Uterus (tissue), 4 donors: ENCODE measurements around the gene NBAS. TPM values are rescaled to one million over a fixed set of nuclear protein-coding genes. Genes with fewer than 3 reads are reported as not detected.

ENCODE experiments used
- DNase-seq, 2 donors: peaks; one replicate each; pipeline ENCODE4 v3.0.0-alpha.2; 2019 to 2020
- H3K27ac ChIP-seq, 2 donors: fragments of 200-600 bp; sonication (generic); 1 replicate in 1 of 2; 2 replicates in 1 of 2; pipeline ENCODE4 v1.5.1; 2016 to 2018
- H3K27me3 ChIP-seq, 2 donors: fragments of 200-600 bp; sonication (generic); one replicate each; pipeline ENCODE4 v1.5.1; 2018 to 2019; ENCODE audit warnings: control low read depth in 1 of 2
- H3K36me3 ChIP-seq, 2 donors: fragments of 200-600 bp; sonication (generic); one replicate each; pipeline ENCODE4 v1.5.1; 2019; ENCODE audit warnings: control low read depth in 1 of 2
- H3K4me1 ChIP-seq, 2 donors: fragments of 200-600 bp; sonication (generic); one replicate each; pipeline ENCODE4 v1.5.1; 2018 to 2019; ENCODE audit warnings: control low read depth in 1 of 2
- H3K4me3 ChIP-seq, 2 donors: fragments of 200-600 bp; sonication (generic); 1 replicate in 1 of 2; 2 replicates in 1 of 2; pipeline ENCODE4 v1.5.1; 2018 to 2019; ENCODE audit warnings: mild to moderate bottlenecking in 1 of 2
- H3K9me3 ChIP-seq, 2 donors: fragments of 200-600 bp; sonication (generic); one replicate each; pipeline ENCODE4 v1.5.1; 2019; ENCODE audit warnings: control low read depth in 1 of 2
- POLR2A ChIP-seq, 2 donors: fragments of 450-650 bp; IDR thresholded peaks; one replicate each; pipeline ENCODE4 v1.6.1; 2016; ENCODE audit warnings: antibody characterized with exemption in 2 of 2, mild to moderate bottlenecking in 1 of 2, moderate library complexity in 1 of 2
- intact Hi-C: fragments of 100-400 bp; cut with DNase I; formaldehyde crosslinking; loops from one replicate; pipeline ENCODE4 v1.15.1; 2023; ENCODE audit warnings: low total_unique reads
- total RNA-seq, 4 donors: library from RNA; depleted of rRNA in 3 of 4; stranded (reverse); fragments of >200 nt in 3 of 4; gene quantifications; one replicate each; pipeline versions ENCODE4 v1.1.0 to v1.2.4, GENCODE V29; 2014 to 2023
- TF ChIP-seq, protein P1 (sequence below), 4 experiments: fragments of 200-600 bp in 2 of 4; fragments of 450-650 bp in 2 of 4; sonication (generic) in 2 of 4; IDR thresholded peaks; one replicate each; pipeline ENCODE4 v1.5.1; 2016 to 2019; ENCODE audit warnings: antibody characterized with exemption in 4 of 4, mild to moderate bottlenecking in 2 of 4, moderate library complexity in 1 of 4
- donor health status: DM: yes; HTN: yes; CAD: no.

NBAS gene
- total RNA-seq, 4 donors from 2014 or later = 36.2 to 93.5 (median 49.5) TPM

DNA sequence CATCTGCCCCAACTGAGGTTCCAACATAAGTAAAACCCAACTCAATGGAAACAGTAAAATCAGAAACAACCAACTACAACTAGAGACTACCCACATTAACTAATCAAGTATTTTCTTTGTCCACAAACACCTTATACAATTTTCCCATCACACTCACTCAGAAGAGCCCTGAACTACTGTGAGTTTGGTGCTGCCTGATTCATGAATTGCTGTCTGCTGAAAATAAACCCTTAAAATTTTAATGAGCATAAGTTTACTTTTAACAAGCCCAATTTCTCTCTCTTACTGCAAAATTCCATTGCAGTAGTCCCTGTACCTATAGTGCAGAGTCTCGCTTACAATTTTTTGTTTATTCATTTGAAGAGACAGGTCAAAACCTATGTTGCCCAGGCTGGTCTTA lies 203.9 kb downstream of the NBAS start:
- Histone ChIP-seq H3K27me3 (no peaks in the 10 kb centered on the region), H3K4me1 (no peaks in the 10 kb centered on the region), H3K4me3 (no peak overlapping the region), H3K27ac (no peak overlapping the region), H3K36me3 (no peaks in the 10 kb centered on the region), H3K9me3 (no peaks in the 10 kb centered on the region)
- intact Hi-C loops = no loop called here
- TF ChIP-seq, protein P1, sequence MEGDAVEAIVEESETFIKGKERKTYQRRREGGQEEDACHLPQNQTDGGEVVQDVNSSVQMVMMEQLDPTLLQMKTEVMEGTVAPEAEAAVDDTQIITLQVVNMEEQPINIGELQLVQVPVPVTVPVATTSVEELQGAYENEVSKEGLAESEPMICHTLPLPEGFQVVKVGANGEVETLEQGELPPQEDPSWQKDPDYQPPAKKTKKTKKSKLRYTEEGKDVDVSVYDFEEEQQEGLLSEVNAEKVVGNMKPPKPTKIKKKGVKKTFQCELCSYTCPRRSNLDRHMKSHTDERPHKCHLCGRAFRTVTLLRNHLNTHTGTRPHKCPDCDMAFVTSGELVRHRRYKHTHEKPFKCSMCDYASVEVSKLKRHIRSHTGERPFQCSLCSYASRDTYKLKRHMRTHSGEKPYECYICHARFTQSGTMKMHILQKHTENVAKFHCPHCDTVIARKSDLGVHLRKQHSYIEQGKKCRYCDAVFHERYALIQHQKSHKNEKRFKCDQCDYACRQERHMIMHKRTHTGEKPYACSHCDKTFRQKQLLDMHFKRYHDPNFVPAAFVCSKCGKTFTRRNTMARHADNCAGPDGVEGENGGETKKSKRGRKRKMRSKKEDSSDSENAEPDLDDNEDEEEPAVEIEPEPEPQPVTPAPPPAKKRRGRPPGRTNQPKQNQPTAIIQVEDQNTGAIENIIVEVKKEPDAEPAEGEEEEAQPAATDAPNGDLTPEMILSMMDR (IDR thresholded peaks at IDR 0.05) = no peak
- no peak for TF ChIP-seq POLR2A (IDR thresholded peaks at IDR 0.05)
- no peak for DNase-seq

DNA sequence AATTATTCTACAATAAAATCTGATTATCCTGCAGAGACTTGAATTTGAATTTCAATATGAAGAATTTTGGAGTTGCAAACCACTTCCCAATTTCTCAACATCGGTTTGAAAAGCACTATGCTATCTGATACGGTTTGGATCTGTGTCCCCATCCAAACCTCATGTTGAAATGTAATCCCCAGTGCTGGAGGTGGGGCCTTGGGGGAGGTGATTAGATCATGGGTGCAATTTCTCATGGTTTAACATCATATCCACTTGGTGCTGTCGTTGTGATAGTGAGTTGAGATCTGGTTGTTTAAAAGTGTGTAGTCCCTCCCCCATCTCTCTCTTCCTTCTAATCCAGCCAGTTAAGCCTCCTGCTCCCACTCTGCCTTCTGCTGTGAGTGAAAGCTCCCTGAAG lies 205.7 kb downstream of the NBAS start:
- Histone ChIP-seq H3K36me3 (no peaks in the 10 kb centered on the region), H3K9me3 (no peaks in the 10 kb centered on the region), H3K4me1 (no peaks in the 10 kb centered on the region), H3K27me3 (no peaks in the 10 kb centered on the region), H3K4me3 (no peak overlapping the region), H3K27ac (no peak overlapping the region)
- DNase-seq = no peak
- no peak for TF ChIP-seq POLR2A (IDR thresholded peaks at IDR 0.05)
- TF ChIP-seq, protein P1 (IDR thresholded peaks at IDR 0.05) = no peak
- intact Hi-C loops = no loop called here

DNA sequence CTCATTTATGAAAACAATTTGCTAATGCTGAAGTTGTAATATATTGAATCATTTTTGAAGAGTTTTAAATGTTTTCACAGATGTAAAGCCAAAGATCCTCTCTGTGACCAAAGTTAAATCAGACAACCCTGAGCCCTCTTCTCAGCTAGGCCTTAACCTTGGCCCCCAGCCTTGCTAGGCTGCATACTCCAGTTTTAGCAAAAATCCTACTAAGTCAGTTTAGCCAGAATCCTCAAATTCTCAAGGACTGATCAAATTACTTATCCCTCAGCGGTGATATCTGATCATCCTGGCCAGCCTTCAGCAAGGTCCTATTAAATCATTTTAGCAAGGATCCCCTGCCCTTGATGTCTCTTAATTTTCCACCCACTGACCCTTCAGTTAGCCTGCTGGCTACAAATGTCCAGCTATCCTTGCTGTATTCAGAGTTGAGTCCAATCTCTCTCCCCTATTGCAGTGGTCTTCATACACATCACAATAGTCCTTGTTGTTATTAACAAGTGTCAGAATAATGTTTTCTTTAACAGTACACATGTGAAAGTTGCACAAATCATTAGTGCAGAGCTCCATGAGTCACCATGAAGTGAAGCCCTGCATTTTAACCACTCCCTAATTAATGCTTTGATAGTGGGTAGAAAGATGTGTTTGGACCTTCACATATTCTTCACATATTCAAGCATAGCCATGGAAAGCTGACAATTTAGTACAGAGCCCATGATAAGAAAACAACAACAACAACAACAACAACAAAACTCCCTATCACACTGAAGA lies 206.4 kb downstream of the NBAS start:
- no peak overlapping the region for H3K27ac ChIP-seq
- no peaks in the 10 kb centered on the region for H3K9me3 ChIP-seq
- no peaks in the 10 kb centered on the region for H3K36me3 ChIP-seq
- no peak overlapping the region for H3K4me3 ChIP-seq
- no peak for DNase-seq
- TF ChIP-seq, protein P1 (IDR thresholded peaks at IDR 0.05) = no peak
- TF ChIP-seq POLR2A (IDR thresholded peaks at IDR 0.05) = no peak
- no peaks in the 10 kb centered on the region for H3K4me1 ChIP-seq
- intact Hi-C loops = no loop called here
- no peaks in the 10 kb centered on the region for H3K27me3 ChIP-seq

DNA sequence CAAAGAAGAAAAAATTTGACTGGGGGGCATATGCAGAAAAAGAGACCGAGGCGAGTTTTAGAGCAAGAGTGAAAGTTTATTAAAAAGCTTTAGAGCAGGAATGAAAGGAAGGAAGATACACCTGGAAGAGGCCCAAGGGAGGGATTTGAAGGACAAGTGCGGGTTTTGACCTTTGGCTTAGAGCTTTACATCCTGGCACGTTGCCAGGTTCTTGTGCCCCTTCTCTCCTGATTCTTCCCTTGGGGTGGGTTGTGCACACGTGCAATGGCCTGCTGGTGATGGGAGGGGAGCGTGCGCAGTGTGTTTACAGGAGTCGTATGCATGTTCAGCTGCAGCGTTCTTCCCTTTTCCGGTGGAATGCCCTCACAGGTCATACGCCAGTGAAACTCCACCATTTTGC lies 208.8 kb downstream of the NBAS start:
- H3K4me3 ChIP-seq = no peak overlapping the region
- no peaks in the 10 kb centered on the region for H3K4me1 ChIP-seq
- no peak for DNase-seq
- H3K9me3 ChIP-seq = no peaks in the 10 kb centered on the region
- TF ChIP-seq, protein P1 (IDR thresholded peaks at IDR 0.05) = no peak
- no peak for TF ChIP-seq POLR2A (IDR thresholded peaks at IDR 0.05)
- no peaks in the 10 kb centered on the region for H3K36me3 ChIP-seq
- H3K27me3 ChIP-seq = no peaks in the 10 kb centered on the region
- no peak overlapping the region for H3K27ac ChIP-seq
- intact Hi-C loops = no loop called here

DNA sequence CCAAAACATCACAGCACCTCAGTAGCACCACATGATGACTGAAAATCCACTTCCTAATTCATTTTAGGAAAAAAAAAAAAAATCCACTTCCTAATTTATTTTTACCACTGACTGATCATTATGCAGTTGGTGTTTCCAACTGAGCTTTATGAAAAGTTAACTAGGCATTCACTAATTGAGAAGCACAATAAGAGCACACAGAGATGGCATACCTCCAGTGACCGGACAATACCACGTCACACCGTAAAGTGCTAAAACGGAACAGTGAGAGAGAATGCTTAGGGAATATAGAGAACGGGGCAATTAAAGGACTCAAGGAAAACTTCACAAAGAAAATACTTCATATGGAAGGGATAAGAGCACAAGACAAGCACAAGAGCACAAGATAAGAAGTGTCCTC lies 212.5 kb downstream of the NBAS start:
- Histone ChIP-seq H3K4me1 (no peaks in the 10 kb centered on the region), H3K27me3 (no peaks in the 10 kb centered on the region), H3K4me3 (no peak overlapping the region), H3K9me3 (no peaks in the 10 kb centered on the region), H3K27ac (no peak overlapping the region), H3K36me3 (no peaks in the 10 kb centered on the region)
- intact Hi-C loops = no loop called here
- TF ChIP-seq, protein P1 (IDR thresholded peaks at IDR 0.05) = no peak
- TF ChIP-seq POLR2A (IDR thresholded peaks at IDR 0.05) = no peak
- DNase-seq = no peak
